UCSD-AML1 (cell line): ENCODE measurements around the gene KIRREL3.

Experiments
- DNase-seq: peaks from one replicate; lab custom pipeline; 2025; ENCODE audit not compliant: unreplicated experiment; lab: John Stamatoyannopoulos, UW

Gene KIRREL3

DNA sequence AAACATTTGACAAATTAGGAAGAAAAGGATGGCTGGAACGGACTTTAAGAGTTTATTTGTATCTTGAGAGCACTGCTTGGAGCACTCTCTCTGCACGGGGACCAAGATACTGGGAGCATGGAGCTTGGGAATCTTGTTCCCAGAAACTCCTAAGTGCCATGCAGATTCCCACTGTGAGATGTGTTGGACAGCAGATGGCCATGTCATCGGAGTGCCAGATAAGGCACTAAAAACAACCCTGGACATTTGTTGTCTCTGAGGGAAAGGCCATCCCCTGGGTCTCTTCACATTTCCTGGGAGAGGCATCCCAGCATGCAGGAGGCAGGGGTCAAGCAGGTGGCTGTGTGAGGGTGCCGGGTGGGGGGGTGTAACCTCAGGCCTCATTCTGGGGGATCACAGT is 2.9 kb downstream of the KIRREL3 start:
- DNase-seq: no peak

DNA sequence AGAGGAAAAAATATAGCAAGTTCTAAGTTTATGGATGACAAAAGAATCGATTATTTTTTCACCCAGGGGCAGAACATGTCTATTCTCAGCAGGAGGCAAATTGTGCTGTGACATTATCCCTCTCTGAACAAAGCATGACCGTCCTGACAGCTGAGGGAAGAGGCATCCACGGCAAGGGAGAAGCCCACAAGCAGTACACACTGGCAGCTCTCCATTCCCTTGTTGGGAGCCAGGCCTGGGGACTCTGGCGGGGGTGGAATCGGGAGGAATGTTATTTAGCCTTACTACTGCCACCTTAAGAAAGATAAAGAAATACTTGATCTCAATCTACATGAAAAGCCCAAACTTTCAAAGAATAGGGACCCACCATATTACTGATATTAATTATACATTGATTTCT is 3.4 kb downstream of the KIRREL3 start:
- no peak for DNase-seq

DNA sequence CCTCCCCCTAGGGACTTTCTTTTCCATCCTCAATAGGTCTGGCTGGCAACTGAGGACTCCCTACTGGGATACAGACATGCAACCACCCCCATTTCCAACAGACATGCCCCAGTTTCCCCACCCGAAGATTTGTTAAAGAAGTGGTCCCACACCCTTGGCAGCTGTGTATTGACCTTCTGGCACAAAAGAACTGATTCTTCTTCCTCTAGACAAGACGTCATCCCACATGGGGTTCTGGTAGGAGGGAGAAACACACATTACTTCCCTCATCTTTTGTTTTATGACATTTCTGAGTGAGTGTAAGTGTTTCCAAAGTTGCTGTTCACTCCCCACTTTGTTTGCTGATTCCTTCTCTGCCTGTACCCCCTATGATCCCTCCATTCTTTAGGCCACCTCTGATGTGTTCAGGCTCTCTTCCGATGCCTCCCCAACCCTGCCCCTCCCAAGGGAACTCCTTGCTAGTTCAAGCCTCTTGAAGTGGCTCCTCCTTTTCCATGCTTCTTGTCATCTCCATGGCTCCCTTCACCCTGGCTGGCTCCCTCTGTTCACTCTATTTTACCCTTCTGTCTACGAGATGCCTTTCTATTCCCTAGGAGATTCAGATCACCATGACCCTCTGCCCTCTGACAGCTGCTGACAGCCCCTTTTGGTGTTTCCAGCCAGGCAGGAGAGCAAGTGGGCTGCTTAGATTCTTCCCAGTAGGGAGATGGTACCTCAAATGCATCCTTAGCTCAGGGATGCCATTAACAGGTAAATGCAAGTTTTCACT is 4.3 kb downstream of the KIRREL3 start:
- DNase-seq: no peak

DNA sequence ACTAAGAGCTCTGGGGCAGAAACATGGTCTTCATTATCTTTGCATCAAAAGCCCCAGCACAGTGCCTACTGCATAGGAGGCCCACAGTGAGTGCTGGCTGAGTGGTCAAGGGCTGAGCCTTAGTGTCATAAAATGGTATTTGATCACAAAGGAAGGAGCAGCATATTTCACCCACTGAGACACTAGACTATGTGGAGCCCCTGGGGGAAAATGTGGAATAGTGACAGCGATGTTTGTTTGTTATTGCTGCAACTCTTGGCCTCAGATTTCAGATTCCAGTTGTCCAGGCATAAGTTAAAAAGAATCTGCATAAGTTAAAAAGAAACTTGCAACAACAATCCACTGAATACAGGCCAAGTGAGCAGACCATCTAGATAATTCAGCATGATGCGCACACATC is 7.0 kb downstream of the KIRREL3 start:
- DNase-seq: no peak

DNA sequence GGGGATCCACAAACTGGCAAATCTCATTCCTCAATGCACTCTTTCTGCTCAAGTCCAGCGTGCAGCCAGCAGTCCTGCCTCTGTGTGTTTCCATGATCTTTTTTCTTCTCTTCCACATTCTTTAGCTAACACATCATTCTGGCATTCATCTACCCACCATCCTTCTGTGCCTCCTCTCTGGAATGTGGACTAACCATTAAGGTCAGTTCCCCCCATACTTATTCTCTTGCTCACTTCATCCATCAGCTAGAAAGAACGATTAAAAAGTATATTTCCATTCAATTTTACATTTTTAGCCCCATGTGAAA is 7.8 kb downstream of the KIRREL3 start:
- no peak for DNase-seq

DNA sequence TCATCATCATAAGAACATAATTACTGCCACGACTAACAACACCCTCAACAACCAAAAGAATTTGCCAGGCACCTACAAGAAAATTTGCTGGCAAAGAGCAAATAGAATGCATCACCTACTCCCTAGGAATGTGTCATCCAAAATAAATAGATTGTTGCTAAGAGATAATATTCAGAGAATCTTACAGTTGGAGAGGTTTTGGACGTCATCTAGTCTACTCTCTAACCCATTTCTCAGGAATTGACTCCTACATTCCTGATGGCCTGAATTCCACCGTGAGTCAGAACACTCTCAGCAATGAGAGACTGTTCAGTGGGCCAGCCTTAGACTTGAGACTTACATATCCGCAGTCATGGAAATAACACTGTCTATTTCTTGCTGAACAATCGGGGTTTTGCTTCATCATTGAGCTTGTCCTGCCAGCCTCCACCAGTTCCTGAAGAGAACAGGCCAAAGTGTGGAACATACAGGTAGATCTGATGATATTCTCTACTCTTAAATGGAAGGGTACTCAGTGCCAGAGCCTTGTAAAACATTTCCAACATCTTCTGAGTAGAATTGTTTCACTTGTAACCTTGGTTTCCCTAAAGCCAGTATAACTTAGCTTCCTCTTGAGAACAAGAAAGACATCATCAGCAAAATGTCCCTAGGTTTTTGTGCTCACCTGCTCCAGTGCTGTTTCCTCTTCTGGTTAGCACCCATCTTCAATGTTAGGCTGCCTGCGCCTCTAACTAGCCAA is 8.3 kb downstream of the KIRREL3 start:
- DNase-seq: no peak

DNA sequence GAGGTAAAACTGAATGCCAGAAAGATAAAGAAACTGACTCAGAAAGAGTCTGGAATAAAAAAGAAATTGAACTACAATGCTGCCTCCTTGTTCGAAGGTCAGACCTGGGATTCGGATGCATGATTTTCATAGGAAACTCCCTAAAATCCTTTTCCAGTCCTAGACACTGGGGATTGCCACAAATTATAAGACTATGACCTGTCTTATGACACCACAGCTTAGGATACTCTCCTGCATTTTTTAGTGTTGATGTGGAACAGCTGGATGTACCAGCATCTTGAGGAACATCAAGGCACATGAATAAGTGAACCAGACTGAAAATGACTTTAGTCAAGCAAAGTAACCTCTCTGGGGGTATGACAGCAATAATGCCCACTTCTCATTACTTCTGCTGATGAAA is 9.0 kb downstream of the KIRREL3 start:
- no peak for DNase-seq

DNA sequence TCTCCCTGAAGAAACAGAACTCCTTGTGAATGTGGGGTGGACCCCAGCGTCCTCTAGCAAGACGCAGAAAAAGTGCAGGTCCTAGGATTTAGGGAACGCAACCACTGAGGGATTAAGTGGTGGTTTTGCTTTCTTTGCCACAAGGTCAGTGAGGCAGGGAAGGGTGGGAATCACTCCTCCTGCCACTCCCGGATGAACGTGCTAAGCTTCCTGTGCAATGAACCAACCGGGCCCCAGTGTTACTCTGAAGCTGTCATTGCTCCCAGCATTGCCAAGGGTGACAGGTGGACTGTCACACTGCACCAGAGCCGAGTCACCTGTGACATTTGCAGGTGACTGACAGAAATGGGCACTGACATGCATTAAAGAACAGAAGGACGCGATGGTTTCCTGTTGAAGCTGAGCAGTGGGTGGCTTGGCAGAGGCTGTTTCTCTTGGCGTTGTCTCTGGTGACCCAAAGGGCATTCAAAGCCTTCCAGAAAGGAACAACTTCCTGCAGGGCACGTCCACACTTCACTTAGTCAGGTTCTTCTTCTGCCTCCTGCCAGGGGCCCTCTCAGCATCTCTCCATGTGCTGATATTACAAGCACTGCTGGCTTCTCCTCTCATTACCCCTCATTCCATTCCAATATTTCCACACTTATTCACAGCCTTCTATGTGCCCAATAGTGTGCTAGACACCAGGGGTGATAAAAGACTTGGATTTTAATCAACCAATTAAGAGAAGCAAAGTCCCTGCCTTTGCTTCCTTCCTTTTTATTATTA is 9.7 kb downstream of the KIRREL3 start:
- no peak for DNase-seq

DNA sequence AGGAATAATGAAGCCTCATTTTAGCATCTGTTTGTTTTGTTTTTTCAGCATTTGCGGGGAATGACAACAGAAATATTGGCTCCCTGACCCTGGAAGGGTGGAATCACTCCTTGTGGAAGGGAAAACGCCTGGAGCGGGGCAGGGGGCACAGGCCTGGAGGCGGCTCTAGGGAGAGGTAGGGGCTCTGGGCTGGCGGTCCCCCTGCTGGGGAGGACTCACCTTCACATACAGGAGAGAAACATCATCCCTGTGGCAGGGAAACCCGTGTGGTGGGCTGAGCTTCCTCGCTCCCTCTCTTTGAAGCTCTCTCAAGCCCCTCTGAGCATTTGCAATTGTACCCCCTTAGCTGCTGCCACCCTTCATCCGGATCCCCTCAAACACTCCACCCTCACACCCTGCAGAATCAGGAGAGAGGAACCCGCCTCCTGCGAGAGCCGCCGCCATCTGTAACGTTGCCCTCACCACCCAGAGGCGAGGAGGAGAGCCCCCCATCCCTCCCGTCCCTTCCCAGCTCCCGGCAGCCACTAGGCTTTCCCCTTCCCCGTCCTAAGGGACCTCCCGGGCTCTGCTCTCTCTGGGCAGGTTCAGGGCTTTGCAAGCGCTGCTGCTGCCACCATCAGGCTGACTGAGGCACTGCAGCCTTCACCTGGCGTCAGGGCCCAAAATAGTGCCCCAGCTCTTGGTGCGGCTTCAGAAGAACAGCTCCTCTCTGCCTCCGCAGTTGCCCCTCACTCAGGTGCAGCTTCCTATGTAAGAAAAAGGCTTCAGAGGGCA is 10.4 kb downstream of the KIRREL3 start:
- DNase-seq: peak; percentile 54

DNA sequence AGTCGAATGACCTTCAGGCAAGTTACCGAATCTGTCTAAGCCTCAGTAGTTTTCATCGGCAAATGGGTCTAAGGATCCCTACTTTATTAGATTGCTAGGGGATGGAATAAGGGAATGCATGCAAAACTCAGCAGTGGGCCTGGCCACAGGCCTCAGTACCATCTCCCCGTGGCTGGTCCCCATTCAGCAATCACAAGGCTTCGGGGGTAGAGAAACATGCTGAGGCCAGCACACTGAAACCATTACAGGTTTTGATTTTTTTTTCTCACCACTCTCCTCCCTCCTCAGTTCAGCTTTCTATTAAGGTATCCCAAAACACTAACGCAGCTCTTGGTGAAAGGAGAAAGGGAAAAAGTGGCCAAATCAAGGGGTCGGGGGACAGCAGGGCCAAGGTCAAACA is 11.9 kb downstream of the KIRREL3 start:
- no peak for DNase-seq

DNA sequence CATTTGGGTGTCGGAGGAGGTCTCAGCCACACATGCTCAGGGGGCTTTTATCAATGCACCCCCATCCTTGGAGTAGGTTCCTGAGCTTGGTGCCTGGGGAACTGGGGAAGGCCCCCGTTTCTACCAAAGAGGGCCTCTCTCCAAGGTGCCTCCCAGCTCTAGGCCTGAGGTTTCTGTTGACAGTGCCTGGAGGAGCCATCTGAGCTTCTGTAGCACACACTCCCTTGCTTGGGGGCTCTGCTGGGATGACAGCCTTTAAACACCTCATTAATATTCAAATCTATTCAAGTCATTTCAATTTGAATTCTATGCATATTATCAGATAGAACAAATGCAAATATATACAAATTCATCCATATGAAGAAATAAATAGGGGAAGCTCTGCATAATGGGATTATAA is 18.9 kb downstream of the KIRREL3 start:
- DNase-seq: no peak

DNA sequence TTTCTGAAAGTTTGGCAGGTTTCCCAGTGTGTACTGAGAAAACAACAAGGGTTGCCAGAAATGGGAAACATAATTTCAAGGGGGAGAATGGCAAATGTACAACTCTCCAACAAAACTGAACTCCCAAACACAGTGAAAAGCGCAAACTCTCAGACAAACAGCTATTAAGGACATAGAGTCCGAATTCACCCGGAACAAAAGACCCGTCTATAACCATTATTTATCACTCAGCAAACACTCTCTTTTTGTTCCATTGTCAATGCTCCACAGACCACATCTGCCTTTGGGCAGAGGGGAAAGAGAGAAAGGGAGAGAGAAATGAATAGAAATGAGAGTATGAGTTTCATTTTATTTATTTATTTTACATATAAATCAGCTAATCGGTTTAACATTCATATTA is 21.7 kb downstream of the KIRREL3 start:
- no peak for DNase-seq

DNA sequence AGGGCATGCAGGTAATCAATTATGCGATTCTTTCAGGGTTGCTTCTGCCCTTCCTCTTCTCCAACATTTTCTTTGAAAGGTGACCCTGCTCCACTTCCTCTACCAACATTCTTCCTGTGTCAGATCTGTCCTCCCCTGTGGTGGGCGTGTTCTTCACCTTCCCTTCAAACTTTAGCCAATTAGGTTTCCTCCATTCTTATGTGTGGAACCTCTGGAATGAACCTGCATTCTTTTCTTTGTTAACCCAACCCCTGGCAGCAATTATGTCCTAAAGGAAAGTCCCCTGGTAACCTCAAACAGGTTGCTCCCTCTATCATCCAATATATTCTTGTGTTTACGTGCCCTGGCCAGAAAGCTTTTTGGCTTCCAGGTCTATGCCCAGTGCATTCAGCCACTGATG is 22.4 kb downstream of the KIRREL3 start:
- DNase-seq: no peak

DNA sequence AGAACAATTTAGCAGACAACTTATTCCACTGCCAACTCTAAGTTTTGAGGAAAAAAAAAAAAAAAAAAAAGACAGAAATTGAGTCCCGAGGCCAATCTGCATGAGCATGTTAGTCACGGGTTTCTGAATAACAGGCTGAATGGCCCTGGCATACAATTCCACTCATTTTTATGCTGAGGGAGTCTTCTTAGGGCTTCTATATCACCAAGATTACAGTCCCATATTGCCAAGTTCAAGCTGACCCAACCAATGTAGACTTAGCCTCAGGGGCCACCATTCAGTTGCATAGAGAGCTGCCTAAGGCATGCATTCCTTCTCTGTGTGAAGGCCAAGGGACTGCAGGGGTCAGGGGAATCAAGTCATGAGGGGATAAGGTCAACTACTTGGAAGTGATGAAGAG is 27.5 kb downstream of the KIRREL3 start:
- DNase-seq: no peak

DNA sequence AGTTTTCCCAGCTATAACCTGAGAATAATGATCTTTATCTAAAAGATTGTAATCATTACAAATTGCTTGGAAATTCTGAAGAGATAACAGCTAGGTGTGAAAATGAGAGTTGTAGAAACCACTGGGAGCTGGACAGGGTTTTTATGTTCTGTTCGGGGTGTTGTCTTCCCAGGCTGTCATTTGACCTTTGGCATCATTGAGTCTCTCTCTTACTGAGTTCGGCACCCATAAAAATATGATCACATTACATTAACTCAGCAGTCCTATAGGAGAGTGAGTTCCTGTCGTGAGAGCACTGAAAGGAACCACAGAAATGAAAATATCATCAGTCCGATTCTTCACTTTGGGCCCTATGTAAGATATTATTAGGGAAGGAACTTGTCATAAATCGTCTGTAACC is 29.3 kb downstream of the KIRREL3 start:
- no peak for DNase-seq

DNA sequence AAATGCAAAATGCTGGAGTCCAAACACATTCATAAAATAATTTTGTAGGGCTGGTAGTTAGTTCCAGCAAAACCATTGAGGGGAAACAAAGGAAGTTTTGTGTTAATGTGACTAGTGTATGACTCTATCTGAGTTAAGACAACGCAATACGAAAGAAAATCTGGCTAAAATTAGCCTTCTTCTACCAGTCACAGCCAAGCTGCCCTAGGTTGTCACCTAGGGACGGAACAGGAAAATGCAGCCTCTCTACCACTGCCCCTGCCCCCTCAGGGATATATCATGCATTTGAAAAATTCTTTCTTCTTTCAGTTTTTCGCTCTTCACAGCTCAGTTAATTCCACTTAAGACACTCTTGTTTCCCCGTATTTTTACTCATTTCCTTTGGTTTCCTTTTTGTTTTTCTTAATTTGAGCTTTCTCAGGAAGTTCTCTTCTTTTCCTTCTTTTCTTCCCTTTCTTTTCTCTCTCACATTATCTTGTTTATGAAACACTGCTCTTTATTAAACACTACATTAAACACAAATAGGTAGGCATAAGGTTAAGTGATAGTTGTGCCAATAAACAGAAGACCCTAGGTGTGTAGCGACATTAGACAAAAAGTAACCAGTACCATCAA is 30.6 kb downstream of the KIRREL3 start:
- DNase-seq: no peak

DNA sequence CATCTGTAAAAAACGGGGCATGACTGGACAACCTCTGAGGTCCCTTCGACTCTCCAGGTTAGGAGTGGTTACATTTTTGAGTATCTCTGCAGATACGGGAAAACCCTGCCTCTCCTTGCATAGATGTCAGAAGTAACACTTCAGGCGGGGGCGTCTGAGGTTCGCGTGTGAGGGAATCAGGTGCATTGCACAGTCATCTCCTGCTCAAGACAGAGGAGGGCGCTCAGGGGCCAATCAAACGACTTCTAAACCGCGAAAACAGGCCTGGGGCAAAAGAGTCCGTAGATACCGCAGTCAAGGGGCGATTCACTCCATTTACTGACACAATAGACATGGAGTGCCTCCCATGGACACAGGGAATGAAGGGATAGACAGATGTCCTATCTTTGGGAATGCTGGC is 31.7 kb downstream of the KIRREL3 start:
- no peak for DNase-seq

DNA sequence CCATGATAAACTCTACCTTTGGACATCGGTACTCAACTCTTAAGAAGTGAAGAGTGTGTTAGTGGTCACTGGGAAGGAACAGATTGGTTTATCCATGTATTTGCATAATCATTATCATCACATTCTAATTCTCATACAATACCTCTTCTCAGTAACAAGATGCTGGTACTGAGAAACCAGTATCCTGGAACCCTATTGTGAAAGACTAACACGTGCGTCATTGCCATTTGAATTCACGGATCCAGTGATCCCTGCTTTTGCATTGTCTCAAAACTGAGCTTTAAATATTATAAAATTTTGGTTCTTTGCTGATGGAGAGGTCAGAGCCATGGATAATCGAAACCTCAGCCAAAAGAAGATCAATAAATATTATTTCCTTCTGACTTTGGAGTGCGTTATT is 35.2 kb downstream of the KIRREL3 start:
- DNase-seq: no peak

DNA sequence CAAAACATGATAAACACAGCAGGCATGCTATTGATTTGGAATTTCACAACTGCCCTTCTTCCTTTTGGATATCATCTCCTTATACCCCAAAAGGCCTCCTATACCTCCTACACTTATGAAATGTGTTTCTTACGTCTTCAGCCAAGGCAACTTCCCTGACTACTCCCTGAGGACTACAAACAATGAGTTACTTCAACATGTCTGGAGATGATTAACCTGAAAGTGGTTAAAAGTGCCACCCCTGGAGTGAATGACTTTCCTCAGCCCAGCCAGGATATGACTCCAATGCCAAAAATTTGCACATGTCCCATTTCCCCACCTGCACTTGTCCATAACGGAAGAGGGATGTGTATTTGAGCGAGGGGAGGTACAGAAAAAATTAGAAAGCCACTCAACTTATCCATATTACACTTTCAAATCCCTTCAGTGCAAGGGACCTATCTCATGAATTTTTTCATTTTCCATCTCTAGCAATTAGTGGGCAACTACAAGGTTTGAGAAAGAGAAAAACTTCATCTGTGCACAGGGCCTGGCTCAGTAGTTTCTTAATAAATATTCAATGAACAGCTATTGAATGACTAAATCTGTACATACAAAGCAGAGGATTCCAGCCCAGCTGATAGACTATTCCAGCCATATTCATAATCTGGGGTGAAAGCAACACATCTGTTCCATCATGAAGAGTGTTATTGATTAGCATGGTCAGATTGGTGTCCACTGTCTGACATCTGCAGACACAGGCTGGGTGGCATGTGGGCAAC is 36.8 kb downstream of the KIRREL3 start:
- no peak for DNase-seq

DNA sequence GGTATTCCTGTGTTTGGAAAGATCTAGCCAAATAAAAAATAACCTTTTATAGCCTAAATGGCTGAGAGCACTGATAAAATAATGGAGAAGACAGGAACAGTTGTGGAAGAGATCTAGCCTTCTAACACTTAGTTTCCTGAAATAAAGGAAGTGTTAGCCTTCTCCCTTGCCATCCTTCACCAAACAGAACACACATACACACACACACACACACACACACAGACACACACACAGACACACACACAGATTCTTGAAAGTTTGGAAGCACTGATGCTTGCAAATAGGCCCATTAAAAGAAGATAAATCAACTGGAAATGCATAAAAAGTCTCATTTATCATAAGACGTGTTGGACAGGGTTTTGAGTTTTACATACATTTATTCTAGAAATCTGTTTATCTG is 37.5 kb downstream of the KIRREL3 start:
- DNase-seq: no peak
